Measurements from ENCODE around the gene PRKAG2. TPM values are rescaled to one million over a fixed set of nuclear protein-coding genes. Genes with fewer than 3 reads are reported as not detected.

The PRKAG2 gene
- total RNA-seq, 3 donors from 2014 or later = 32.3 to 56.6 (median 34.4) TPM

DNA sequence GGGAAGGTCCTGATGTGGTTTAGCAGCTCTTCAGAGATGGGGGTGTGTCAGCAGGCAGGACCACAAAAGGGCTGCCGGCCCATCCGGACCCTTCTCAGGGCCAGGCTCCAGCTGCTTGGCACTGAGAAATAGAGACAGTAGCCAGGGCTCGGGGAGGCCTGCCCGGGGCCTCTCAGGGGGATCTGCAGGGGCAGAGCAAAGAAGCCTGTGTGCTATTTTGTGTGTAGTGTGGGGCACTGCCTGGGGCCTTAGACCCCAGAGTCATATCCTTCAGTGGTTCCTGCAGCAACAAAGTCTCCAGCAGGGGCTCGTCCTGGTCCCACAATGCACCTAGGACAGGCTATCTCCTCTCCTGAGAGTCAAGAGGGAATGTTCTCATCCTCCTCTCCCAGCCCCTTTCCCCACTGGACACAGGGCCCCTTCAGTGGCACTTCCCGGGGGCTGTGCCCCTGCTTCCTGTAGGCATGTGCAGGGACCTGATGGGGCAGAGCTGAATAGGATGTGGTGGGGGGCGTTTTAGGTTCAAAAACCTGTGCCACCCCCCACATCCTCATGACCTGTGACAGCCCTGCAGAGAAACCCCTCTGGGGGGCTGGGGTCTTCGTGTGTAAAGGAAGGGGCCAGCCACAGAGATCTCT is 197.7 kb downstream of the PRKAG2 start:
- TF ChIP-seq POLR2AphosphoS5 (IDR thresholded peaks at IDR 0.05) = no peak
- no peak for TF ChIP-seq CTCF (IDR thresholded peaks at IDR 0.05)
- no peak for TF ChIP-seq POLR2A (IDR thresholded peaks at IDR 0.05)
- intact Hi-C loops (cut with DNase I; ENCODE audit: low total_unique reads) = no loop called here
- H3K9me3 ChIP-seq = no peaks in the 10 kb centered on the region
- peak overlapping the region in 1 of 2 donors; percentile 43 for H3K27ac ChIP-seq
- no peak overlapping the region for H3K4me3 ChIP-seq
- H3K27me3 ChIP-seq = no peaks in the 10 kb centered on the region
- H3K36me3 ChIP-seq = no peaks in the 10 kb centered on the region
- H3K4me1 ChIP-seq = peaks cover 0 to 8% of the 10 kb centered on the region in 2 donors
- no peak for DNase-seq (ENCODE audit: low spot score in 2 of 2)

DNA sequence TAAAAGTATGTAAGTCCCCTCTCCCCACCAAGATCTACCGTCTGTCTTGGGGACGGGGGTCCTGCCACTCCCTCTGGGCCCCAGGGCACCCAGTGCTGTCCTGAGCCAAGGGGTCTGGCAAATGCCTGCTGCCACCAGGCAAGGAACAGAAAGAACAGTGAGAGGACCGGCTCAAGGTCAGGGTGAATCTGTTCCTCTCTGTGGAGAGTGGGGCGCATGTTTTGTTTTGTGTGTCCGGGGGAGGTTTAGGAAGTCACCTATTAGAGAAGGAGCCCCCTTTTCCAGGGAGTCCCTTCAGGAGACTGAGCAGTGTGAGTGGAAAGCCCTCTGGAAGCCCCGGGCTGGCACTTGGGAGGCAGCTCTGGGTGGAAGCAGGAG is 198.7 kb downstream of the PRKAG2 start:
- H3K27ac ChIP-seq = peak overlapping the region; percentile 16 to 56
- TF ChIP-seq CTCF (IDR thresholded peaks at IDR 0.05) (no peak), POLR2A (IDR thresholded peaks at IDR 0.05) (no peak), POLR2AphosphoS5 (IDR thresholded peaks at IDR 0.05) (no peak)
- intact Hi-C loops (cut with DNase I; ENCODE audit: low total_unique reads) = no loop called here

GRCh38 chr7:151677581-151678226 is 199.2 kb downstream of the PRKAG2 start:
- no peak for TF ChIP-seq POLR2AphosphoS5 (IDR thresholded peaks at IDR 0.05)
- TF ChIP-seq POLR2A (IDR thresholded peaks at IDR 0.05) = no peak
- TF ChIP-seq CTCF (IDR thresholded peaks at IDR 0.05) = no peak
- intact Hi-C loops (cut with DNase I; ENCODE audit: low total_unique reads) = no loop called here
- Histone ChIP-seq H3K27ac (peak overlapping the region; percentile 16 to 56), H3K27me3 (no peaks in the 10 kb centered on the region), H3K4me3 (no peak overlapping the region), H3K9me3 (no peaks in the 10 kb centered on the region), H3K36me3 (no peaks in the 10 kb centered on the region), H3K4me1 (peaks cover 0 to 8% of the 10 kb centered on the region in 2 donors)
- DNase-seq (ENCODE audit: low spot score in 2 of 2) = no peak

More for the DNA sequence above, 198.7 kb downstream of the PRKAG2 start:
- no peaks in the 10 kb centered on the region for H3K36me3 ChIP-seq
- peaks cover 0 to 8% of the 10 kb centered on the region in 2 donors for H3K4me1 ChIP-seq
- H3K9me3 ChIP-seq = no peaks in the 10 kb centered on the region
- H3K4me3 ChIP-seq = no peak overlapping the region
- no peak for DNase-seq (ENCODE audit: low spot score in 2 of 2)
- H3K27me3 ChIP-seq = no peaks in the 10 kb centered on the region

GRCh38 chr7:151676759-151677158 is 200.2 kb downstream of the PRKAG2 start:
- no peaks in the 10 kb centered on the region for H3K27me3 ChIP-seq
- H3K36me3 ChIP-seq = no peaks in the 10 kb centered on the region
- H3K4me3 ChIP-seq = no peak overlapping the region
- H3K27ac ChIP-seq = peak overlapping the region; percentile 16 to 56
- DNase-seq (ENCODE audit: low spot score in 2 of 2) = peak; percentile 67 to 75
- no peak for TF ChIP-seq POLR2A (IDR thresholded peaks at IDR 0.05)
- peak; percentile 23 to 44 (median 28) for TF ChIP-seq POLR2AphosphoS5 (IDR thresholded peaks at IDR 0.05)
- intact Hi-C loops (cut with DNase I; ENCODE audit: low total_unique reads) = no loop called here
- no peaks in the 10 kb centered on the region for H3K9me3 ChIP-seq
- peaks cover 0 to 8% of the 10 kb centered on the region in 2 donors for H3K4me1 ChIP-seq

DNA sequence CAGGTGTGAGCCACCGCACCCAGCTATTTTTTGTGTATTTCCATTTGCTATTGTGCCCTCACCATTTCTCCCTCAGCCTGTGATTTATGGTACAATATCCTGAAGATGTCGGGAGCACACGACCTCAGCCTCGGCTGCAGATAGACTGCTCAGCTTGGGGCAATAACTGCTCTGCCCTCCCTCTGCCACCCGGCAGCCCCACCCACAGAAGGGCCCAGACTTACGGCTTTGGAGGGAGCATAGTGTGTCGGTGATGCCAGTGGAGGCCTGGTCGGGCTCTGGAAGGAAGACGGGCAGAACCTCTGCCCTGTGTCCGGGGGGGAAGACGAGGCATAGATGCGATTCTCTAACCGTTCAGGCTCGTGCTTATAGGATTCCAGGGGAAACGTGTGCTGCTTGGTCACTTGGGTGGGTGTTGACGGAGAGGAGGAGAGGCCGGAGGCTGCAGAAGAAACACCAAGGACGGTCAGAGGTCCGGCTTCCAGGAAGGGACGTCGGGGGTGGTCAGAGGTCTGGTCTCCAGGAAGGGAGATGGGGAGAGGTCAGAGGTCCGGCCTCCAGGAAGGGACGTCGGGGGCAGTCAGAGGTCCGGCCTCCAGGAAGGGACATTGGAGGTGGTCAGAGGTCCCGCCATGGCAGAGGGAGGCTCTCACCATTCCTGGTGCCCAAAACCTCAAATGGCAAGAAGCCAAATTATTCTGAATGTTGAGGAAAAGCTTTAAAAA is 201.6 kb downstream of the PRKAG2 start:
- TF ChIP-seq POLR2A (IDR thresholded peaks at IDR 0.05) = no peak
- TF ChIP-seq POLR2AphosphoS5 (IDR thresholded peaks at IDR 0.05) = no peak
- Histone ChIP-seq H3K36me3 (no peaks in the 10 kb centered on the region), H3K4me1 (peaks cover 0 to 8% of the 10 kb centered on the region in 2 donors), H3K27ac (no peak overlapping the region), H3K9me3 (no peaks in the 10 kb centered on the region), H3K4me3 (no peak overlapping the region), H3K27me3 (no peaks in the 10 kb centered on the region)
- intact Hi-C loops (cut with DNase I; ENCODE audit: low total_unique reads) = no loop called here
- DNase-seq (ENCODE audit: low spot score in 2 of 2) = no peak

Data from breast epithelium (tissue), 4 donors.